ENCODE data around the gene ARID4A.
A peak's percentile ranks its signal among the peaks of the same experiment; 100 is the strongest.
"Not testable (repeated sequence)": the region's sequence is repeated elsewhere in the genome, so short reads cannot be mapped to it uniquely, and the experiment has no call there.

ARID4A gene

DNA sequence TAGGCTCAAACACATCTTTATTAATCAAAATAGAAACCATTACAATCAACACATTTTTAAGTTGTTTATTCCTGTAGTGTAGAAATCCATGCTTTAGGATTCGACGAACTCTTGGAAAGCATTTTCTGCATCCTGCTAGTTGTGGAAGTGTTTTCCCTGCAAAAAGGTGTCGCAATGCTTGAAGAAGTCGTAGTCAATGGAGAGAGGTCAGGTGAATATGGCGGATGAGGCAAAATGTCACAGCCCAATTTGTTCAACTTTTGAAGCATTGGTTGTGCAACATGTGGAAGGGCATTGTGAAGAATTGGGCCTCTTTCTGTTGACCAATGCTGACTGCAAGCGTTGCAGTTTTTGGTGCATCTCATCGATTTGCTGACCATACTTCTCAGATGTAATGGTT lies 4.2 kb upstream of the ARID4A start:
- DNase-seq (ENCODE audit: low read depth): no peak

GRCh38 chr14:58296726-58297125 lies 1.6 kb upstream of the ARID4A start:
- no peak for DNase-seq (ENCODE audit: low read depth)

- DNase-seq (ENCODE audit: low read depth): peak; percentile 18
These were observed 968 bp upstream of the ARID4A start for GRCh38 chr14:58297412-58297761.

GRCh38 chr14:58297762-58298476 lies 436 bp upstream of the ARID4A start:
- peak; percentile 99 for DNase-seq (ENCODE audit: low read depth)

DNA sequence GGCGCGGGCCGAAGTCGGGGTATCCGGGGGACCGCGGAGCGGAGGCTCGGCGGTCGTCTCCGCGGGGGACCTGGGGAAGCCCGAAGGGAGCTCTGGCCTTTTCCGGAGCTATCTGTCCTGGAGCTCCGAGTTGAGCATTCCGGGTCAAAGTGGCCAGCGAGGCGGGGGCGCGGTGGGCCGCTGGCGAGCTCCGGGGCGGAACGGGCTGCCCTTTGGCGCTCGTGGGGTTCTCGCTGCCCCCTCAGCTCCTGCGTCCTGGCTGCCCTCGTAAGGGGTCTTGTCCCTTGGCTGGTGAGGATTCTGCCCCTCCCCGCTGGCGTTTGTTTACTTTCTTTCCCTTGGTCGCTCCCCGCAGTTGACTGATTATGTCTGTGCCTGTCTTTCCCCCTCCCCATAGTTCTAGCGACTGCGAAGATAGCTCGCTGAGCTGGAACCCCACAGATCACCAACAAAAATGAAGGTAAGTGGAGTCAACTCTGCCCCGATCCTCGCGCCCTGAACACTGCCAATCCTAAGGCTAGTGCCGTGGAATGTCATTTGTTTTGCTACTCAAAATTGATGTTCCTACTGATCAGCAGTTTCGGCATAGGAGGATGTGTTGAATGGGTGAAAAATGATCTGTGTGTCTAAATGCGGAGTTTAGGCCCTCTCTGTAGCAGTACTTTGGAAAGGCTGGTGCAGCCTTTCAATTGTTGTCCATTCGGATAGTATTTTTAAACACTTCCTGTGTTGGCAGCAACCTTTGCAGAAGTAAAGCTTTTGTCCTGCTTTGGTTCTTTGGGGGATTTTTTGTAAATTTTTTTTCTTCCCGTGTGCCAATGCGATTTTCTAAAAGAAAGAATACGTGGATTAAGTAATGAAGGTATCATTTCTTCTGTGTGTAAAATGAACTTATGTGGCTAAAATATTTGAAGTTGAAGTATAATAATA lies 1.3 kb downstream of the ARID4A start:
- DNase-seq (ENCODE audit: low read depth): no peak

DNA sequence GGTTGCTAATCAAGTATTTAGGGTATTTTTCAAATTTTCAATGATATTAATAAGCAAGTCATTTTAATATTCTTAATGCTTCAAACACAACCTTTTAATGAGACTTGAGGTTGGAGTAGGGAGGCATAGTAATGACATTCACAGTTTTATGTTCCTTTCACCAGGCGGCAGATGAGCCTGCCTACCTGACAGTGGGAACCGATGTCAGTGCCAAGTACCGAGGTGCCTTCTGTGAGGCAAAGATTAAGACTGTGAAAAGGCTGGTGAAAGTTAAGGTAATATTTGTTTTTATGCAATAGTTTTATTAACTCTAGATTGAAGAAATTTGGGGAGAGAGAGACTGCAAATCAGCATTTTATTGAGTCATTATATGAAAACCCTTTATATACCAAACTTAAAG lies 3.1 kb downstream of the ARID4A start:
- no peak for DNase-seq (ENCODE audit: low read depth)

DNA sequence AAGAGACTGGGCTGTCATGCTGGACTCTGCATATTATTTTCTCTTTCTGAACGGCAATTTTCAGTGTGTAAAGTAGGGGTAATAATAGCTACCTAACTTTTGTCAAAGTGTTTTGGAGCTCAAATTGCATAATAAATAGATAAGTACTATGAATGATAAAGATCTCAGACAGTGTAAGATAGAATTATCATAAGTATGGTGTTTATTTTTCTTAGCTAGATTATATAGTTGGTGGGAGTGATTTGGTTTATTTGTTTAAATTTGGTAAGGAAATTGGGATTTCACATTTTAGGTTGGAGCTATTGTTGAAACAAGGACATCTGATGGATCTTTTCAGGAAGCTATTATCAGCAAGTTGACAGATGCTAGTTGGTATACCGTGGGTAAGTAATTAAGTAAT lies 7.4 kb downstream of the ARID4A start:
- no peak for DNase-seq (ENCODE audit: low read depth)

DNA sequence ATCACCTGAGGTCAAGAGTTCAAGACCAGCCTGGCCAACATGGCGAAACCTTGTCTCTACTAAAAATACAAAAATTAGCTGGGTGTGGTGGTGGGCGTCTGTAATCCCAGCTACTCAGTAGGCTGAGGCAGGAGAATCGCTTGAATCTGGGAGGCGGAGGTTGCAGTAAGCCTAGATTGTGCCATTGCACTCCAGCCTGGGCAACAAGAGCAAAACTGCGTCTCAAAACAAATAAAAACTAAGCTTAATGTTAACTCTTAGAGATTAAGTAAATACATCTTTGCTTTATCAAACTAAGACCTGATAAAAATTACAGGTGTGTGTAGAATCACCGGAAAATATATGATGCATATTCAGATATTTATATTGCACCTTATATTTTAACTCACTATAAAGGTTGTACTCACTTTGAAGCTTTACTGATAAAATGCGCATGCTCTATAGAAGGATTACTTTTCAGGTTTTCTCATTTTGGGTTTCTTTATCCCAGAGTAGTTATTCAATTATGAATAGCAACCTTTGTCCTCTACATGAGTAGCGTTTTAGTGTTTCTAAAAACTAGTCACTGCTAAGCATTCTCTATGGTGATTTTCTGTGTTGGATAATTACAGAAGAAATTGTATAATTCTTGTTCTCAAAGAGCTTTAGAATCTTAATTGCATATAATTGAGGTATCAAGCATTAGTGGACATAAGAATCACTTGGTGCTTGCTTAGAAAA lies 9.4 kb downstream of the ARID4A start:
- no peak for DNase-seq (ENCODE audit: low read depth)

GRCh38 chr14:58309086-58309485 lies 10.7 kb downstream of the ARID4A start:
- DNase-seq (ENCODE audit: low read depth): no peak

DNA sequence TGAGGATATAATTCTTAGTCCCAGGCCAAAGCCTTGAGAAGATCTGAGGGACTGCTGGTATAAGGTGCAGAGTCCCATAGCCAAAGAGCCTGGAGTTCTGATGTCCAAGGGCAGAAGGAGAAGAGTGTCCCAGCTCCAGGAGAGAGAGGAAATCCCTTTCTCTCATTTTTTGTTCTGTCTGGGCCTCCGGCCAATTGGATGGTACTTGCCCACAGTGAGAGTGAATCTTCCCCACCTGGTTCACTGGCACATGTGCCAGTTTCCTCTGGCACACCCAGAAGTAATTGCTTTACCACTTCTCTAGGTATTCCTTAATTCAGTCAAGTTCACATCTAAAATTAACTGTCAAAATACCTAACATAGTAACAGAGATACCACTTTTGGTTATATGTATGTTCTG lies 15.3 kb downstream of the ARID4A start:
- no peak for DNase-seq (ENCODE audit: low read depth)

DNA sequence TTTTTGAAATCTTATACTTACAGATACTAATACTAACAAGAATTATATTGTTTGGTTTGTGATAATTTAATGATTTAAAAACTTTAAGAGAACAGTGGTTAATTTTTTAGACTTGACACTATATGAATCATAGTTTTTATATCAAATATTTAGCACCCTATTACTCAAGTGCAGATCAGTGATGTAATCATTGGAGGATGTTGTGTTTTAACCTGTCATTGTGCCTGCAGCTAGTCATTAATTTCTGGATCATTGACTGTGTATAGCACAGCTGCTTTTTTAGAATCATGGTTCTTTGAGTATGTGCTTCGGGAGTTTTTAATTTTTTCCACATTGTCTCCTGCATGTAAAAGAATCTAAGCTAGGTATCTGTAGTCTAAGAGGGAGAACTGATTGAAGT lies 17.3 kb downstream of the ARID4A start:
- DNase-seq (ENCODE audit: low read depth): no peak

DNA sequence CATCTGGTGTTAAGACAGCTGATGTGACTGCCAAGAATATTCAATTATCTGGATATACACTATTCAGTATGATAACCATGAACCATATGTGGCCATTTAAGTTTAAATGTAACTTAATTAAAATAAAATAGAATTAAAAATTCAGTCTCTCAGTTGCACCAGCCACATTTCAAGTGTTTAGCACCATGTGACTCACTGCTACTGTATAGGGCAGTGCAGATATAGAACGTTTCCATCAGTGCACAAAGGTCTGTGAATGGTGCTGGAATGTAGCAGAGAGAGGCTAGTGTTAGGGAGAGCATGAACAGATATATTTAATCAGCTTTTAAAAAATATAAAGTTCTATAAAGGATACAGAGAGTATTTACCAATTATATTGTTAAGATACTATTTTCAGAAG lies 28.7 kb downstream of the ARID4A start:
- no peak for DNase-seq (ENCODE audit: low read depth)

DNA sequence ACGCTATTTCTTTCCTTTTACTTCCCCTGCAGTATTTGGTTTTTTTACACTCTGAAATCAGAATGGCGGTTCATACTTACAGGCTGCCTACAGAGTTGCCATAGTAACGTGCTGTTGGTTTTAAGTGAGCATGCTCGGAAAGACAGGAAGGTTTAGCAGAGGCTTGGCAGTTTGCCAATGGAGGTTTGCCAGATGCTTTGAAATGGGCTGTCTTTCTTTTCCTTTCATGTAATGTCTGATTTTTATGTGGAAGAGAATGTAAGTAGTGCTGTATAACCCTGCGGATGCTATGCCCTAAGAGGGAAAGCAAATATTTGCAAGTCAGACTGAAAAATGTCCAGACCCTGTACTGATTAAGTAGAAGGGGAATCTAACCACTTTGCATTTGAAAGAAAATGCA lies 32.8 kb downstream of the ARID4A start:
- peak; percentile 20 for DNase-seq (ENCODE audit: low read depth)

- no peak for DNase-seq (ENCODE audit: low read depth)
These were observed 34.2 kb downstream of the ARID4A start for GRCh38 chr14:58332561-58332960.

- DNase-seq (ENCODE audit: low read depth): not testable (repeated sequence)
These were observed 41.3 kb downstream of the ARID4A start for GRCh38 chr14:58339666-58340065.

GRCh38 chr14:58341152-58341748 lies 42.9 kb downstream of the ARID4A start:
- no peak for DNase-seq (ENCODE audit: low read depth)

GRCh38 chr14:58343535-58343934 lies 45.2 kb downstream of the ARID4A start:
- DNase-seq (ENCODE audit: low read depth): not testable (repeated sequence)

DNA sequence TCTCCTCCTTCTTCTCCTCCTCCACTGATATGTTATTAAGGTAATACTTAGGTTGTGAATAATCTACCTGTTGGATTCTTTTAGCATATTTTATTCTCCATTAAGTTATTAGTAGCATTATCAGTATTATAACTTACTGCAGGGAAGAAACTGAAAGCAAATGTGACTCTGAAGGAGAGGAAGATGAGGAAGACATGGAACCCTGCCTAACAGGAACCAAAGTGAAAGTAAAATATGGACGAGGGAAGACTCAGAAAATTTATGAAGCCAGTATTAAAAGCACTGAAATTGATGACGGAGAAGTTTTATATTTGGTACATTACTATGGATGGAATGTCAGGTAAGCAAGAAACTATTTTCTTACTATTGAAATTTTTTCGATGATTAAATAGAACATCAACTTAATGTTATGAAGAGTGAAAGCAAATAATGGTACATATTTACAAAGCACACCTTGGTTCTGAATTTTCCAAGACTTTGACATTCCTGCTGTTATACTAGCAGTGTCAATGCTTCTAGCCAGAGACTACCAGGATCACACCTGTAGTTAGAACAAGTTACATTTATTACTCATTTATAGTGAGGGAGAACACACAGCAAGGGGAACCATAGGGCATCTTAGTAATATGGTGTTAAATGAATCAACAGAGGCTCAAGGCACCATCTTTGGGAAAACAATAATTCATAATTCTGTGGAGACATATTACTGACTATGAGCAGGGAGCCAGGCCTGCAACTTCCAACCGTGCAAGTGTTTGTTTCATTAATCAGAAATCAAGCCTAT lies 55.4 kb downstream of the ARID4A start:
- no peak for DNase-seq (ENCODE audit: low read depth)

DNA sequence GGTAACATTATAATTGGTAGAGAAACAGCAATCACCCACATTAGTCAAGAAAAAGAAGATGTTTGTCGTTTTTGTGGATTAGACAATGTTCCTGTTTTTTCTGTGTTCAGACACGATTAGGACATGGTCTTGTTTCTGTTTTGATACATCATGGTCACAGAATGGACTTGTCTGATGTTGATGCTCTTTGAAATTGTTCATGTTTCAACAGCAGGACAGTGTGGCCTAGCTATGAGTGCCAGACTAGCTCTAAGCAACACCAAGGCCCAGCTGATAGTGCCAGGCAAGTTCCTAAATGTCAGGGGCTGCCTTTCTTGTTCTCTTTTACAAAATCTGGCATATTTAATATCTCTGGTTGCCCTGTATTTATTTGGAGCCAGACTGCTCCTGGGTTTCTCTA lies 56.5 kb downstream of the ARID4A start:
- no peak for DNase-seq (ENCODE audit: low read depth)

DNA sequence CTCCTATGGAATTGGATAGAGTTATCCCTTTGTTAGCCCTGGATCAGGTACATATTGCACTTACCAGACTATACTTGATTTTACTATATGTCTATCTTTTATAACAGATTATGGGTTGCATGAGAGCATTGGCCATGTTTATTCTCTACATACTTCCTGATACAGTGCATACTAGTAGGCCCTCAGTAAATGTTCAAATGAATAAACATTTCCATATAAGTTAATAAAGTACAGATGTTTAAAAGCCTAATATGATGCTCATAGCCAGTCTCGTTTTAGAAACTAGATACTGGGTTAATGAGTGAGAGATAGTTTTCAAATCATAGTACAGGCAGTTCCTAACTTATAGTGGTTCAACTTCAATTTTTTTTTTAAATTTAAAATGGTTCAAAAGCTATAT lies 57.9 kb downstream of the ARID4A start:
- no peak for DNase-seq (ENCODE audit: low read depth)

DNA sequence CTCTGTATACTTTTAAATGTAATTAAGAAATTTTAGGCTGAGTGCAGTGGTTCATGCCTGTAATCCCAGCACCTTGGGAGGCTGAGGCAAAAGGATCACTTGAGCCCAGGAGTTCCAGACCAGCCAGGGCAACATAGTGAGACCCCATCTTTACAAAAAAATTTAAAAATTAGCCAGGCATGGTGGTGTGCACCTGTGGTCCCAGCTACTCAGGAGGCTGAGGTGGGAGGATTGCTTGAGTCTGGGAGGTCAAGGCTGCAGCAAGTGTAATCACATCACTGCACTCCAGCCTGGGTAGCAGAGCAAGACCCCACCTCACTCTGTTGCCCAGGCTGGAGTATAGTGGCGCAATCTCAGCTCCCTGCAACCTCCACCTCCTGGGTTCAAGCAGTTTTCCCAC lies 63.9 kb downstream of the ARID4A start:
- not testable (repeated sequence) for DNase-seq (ENCODE audit: low read depth)
